ENCODE measurements around the gene EEF1AKMT1.

GRCh38 chr13:20815464-20815863 is 41.7 kb upstream of the EEF1AKMT1 start:
- no peak for TF ChIP-seq POLR2AphosphoS5 (IDR thresholded peaks at IDR 0.05; ENCODE audit: low read depth, low read length)
- no peak for TF ChIP-seq POLR2A (IDR thresholded peaks at IDR 0.05; ENCODE audit: low read depth, low read length)

Measured in GM12891 (cell line).